K562 (cell line): ENCODE measurements around the gene VWA7. TPM values are rescaled to one million over a fixed set of nuclear protein-coding genes. Genes with fewer than 3 reads are reported as not detected.

Experiments
- ASH1L ChIP-seq: fragments of 450-650 bp; IDR thresholded peaks from 2 replicates; pipeline ENCODE4 v1.6.1; 2018; ENCODE audit warnings: borderline replicate concordance, mild to moderate bottlenecking, low read depth; ENCODE audit not compliant: partially characterized antibody
- ATF3 ChIP-seq, 2 experiments: fragments of 450-650 bp in 1 of 2; sonication (generic) in 1 of 2; formaldehyde crosslinking in 1 of 2; IDR thresholded peaks in 1 of 2; conservative IDR thresholded peaks in 1 of 2; 2 replicates each; pipeline versions ENCODE4 v1.6.1 to v1.8.1; 2016 to 2023; ENCODE audit warnings: mild to moderate bottlenecking in 2 of 2, moderate library complexity in 2 of 2, inconsistent platforms in 1 of 2, missing genetic modification reagents in 1 of 2
- C11orf30 ChIP-seq: fragments of 450-650 bp; IDR thresholded peaks from 2 replicates; pipeline ENCODE4 v1.6.1; 2016; ENCODE audit warnings: low read depth, mild to moderate bottlenecking
- CBFA2T3 ChIP-seq: fragments of 450-650 bp; IDR thresholded peaks from 2 replicates; pipeline ENCODE4 v1.6.1; 2017
- E2F3 ChIP-seq: fragments of 250-450 bp; sonication (Bioruptor Pico); IDR thresholded peaks from 2 replicates; pipeline ENCODE4 v1.4.0; 2020; ENCODE audit warnings: mild to moderate bottlenecking
- E2F8 ChIP-seq: fragments of 450-650 bp; IDR thresholded peaks from 2 replicates; pipeline ENCODE4 v1.7.1; 2018; ENCODE audit warnings: mild to moderate bottlenecking, low read depth; ENCODE audit not compliant: partially characterized antibody
- EGR1 ChIP-seq: fragments of 450-650 bp; conservative IDR thresholded peaks from 2 replicates; pipeline ENCODE4 v1.6.1; 2017; ENCODE audit warnings: mild to moderate bottlenecking
- EP300 ChIP-seq: IDR thresholded peaks from 2 replicates; pipeline ENCODE4 v1.6.1; 2012; ENCODE audit warnings: low read length, improper control_type of control experiment
- GATAD2B ChIP-seq: fragments of 450-650 bp; IDR thresholded peaks from 2 replicates; pipeline ENCODE4 v1.6.1; 2017; ENCODE audit warnings: mild to moderate bottlenecking, borderline replicate concordance
- GTF2B ChIP-seq: IDR thresholded peaks from 2 replicates; pipeline ENCODE4 v1.6.1; 2011; ENCODE audit not compliant: insufficient read length; ENCODE audit errors: extremely low read depth
- HMBOX1 ChIP-seq: sonication (generic); IDR thresholded peaks from 2 replicates; pipeline ENCODE4 v1.6.1; 2016
- IFI16 ChIP-seq: fragments of 250-450 bp; sonication (Bioruptor Pico); IDR thresholded peaks from 2 replicates; pipeline ENCODE4 v2.1.2; 2022; ENCODE audit warnings: mild to moderate bottlenecking, inconsistent platforms
- KHSRP ChIP-seq: fragments of 450-650 bp; IDR thresholded peaks from 2 replicates; pipeline ENCODE4 v1.6.1; 2017
- LCOR ChIP-seq: sonication (generic); formaldehyde crosslinking; IDR thresholded peaks from 2 replicates; pipeline ENCODE4 v1.8.0; 2022; ENCODE audit warnings: mild to moderate bottlenecking, missing genetic modification reagents
- MAFF ChIP-seq: IDR thresholded peaks from 2 replicates; pipeline ENCODE4 v1.6.1; 2012; ENCODE audit warnings: low read length, improper control_type of control experiment
- MECOM ChIP-seq: fragments of 250-450 bp; sonication (Bioruptor Pico); IDR thresholded peaks from 2 replicates; pipeline ENCODE4 v1.8.0; 2022; ENCODE audit warnings: inconsistent platforms
- MLLT1 ChIP-seq, 2 experiments: fragments of 450-650 bp; IDR thresholded peaks; 2 replicates each; pipeline ENCODE4 v1.6.1; 2016
- PTRF ChIP-seq: fragments of 450-650 bp; IDR thresholded peaks from 2 replicates; pipeline ENCODE4 v1.6.1; 2016; ENCODE audit warnings: mild to moderate bottlenecking, missing genetic modification characterization, missing compliant biosample characterization
- RAD51 ChIP-seq: fragments of 450-650 bp; IDR thresholded peaks from 2 replicates; pipeline ENCODE4 v1.7.1; 2016; ENCODE audit warnings: low read depth, mild to moderate bottlenecking, borderline replicate concordance
- SAFB ChIP-seq: fragments of 200-400 bp; formaldehyde crosslinking; IDR thresholded peaks from 2 replicates; pipeline ENCODE4 v1.6.1; 2017; ENCODE audit warnings: low read depth, low read length, borderline replicate concordance
- SMARCC2 ChIP-seq: fragments of 450-650 bp; IDR thresholded peaks from 2 replicates; pipeline ENCODE4 v1.6.1; 2017; ENCODE audit warnings: antibody characterized with exemption, moderate library complexity, mild to moderate bottlenecking, low read depth
- TGIF2 ChIP-seq: sonication (generic); formaldehyde crosslinking; IDR thresholded peaks from 2 replicates; pipeline ENCODE4 v1.8.1; 2022; ENCODE audit warnings: mild to moderate bottlenecking, missing genetic modification reagents, moderate library complexity
- ZNF57 ChIP-seq: fragments of 450-650 bp; formaldehyde crosslinking; IDR thresholded peaks from 2 replicates; pipeline ENCODE4 v1.4.0; 2020; ENCODE audit warnings: mild to moderate bottlenecking, moderate library complexity
- ZNF584 ChIP-seq: fragments of 200-800 bp; sonication (Bioruptor generic); IDR thresholded peaks from 2 replicates; pipeline ENCODE4 v1.6.1; 2016; ENCODE audit warnings: low read depth, mild to moderate bottlenecking, missing genetic modification characterization, missing compliant biosample characterization
- polyA plus RNA-seq, 8 experiments: library from polyadenylated mRNA; depleted of rRNA in 4 of 8; stranded (reverse) in 5 of 8; unstranded in 3 of 8; fragments of >200 nt; fragmentation: Nextera tagmentation in 2 of 8; fragmentation: Illumina TruSeq in 1 of 8; extraction: Ambion mirVana in 2 of 8; extraction: Trizol in 1 of 8; gene quantifications; 2 replicates each; pipeline versions ENCODE4 v1.2.1 to v1.2.3, GENCODE V29; 2011 to 2014; ENCODE audit warnings: inconsistent platforms in 1 of 8, missing spikeins in 1 of 8
- total RNA-seq, 7 experiments: library from RNA; depleted of rRNA in 6 of 7; stranded (reverse); fragments of >200 nt in 6 of 7; fragmentation: Illumina TruSeq in 2 of 7; extraction: Trizol in 2 of 7; gene quantifications; 2 replicates each; pipeline versions ENCODE4 v1.2.1 to v1.2.3, GENCODE V29; 2011 to 2021; ENCODE audit warnings: low replicate concordance in 1 of 7

VWA7 gene
- total and polyA plus RNA-seq, 9 of the 15 experiments (the other 6 are each of a cell fraction or from before 2014, with no cell fraction given): 0.18 to 2.9 (median 0.95) TPM

GRCh38 chr6:31794294-31794865 lies 17.3 kb upstream of the VWA7 start (continued):
- TF ChIP-seq GTF2B: no peak
- TF ChIP-seq E2F3 (CRISPR knock-in tag): 0 out of 2 replicates have a peak, but pooled peaks have one; percentile 42
- peak; percentile 69 for TF ChIP-seq CBFA2T3
- TF ChIP-seq EP300: peak; percentile 14; the same call in 1 of the 2 replicates
- TF ChIP-seq MECOM: no peak
- TF ChIP-seq SAFB: no peak
- no peak for TF ChIP-seq PTRF (tag)
- TF ChIP-seq RAD51: no peak
- no peak for TF ChIP-seq E2F8
- peak; percentile 25; the same call in 1 of the 2 replicates for TF ChIP-seq ZNF57 (CRISPR knock-in tag)
- no peak for TF ChIP-seq EGR1
- TF ChIP-seq LCOR (CRISPR knock-in tag): no peak
- no peak for TF ChIP-seq TGIF2
- no peak for TF ChIP-seq GATAD2B
- no peak for TF ChIP-seq ASH1L
- no peak for TF ChIP-seq KHSRP
- TF ChIP-seq HMBOX1: peak; percentile 69
- TF ChIP-seq ATF3 (IDR thresholded peaks at IDR 0.05): peak; percentile 39; the same call in 1 of the 2 replicates
- TF ChIP-seq ATF3 (CRISPR knock-in tag; conservative IDR thresholded peaks at IDR 0.05): no peak
- no peak for TF ChIP-seq IFI16 (CRISPR knock-in tag)
- no peak for TF ChIP-seq MAFF
- TF ChIP-seq ZNF584: no peak
- peak; percentile 41 for TF ChIP-seq SMARCC2
- TF ChIP-seq C11orf30: no peak
- TF ChIP-seq MLLT1 (IDR thresholded peaks at IDR 0.05): peak in 1 of 2 experiments; percentile 20; a peak in 1 of 4 replicates
